Mesenchymal stem cell (in vitro differentiated cells and primary cell): ENCODE results near the gene NLRP14.

Experiments
- DNase-seq: peaks from one replicate; pipeline ENCODE4 v3.0.0-alpha.2; 2013
- H2AFZ ChIP-seq: one replicate; pipeline ENCODE4 v1.6.1; 2013; ENCODE audit warnings: low read depth, mild to moderate bottlenecking, control low read depth, inconsistent platforms, low read length, moderate library complexity
- H2AK5ac ChIP-seq: 2 replicates; pipeline ENCODE4 v1.6.1; 2013; ENCODE audit warnings: low read length, moderate library complexity, mild to moderate bottlenecking, inconsistent platforms; ENCODE audit not compliant: severe bottlenecking
- H2BK120ac ChIP-seq: one replicate; pipeline ENCODE4 v1.6.1; 2013; ENCODE audit warnings: low read depth, mild to moderate bottlenecking, inconsistent platforms, low read length, moderate library complexity
- H2BK12ac ChIP-seq, 2 experiments: one replicate each; pipeline ENCODE4 v1.6.1; 2013; ENCODE audit warnings: inconsistent platforms in 2 of 2, low read length in 2 of 2, mild to moderate bottlenecking in 2 of 2, moderate library complexity in 2 of 2, control low read depth in 1 of 2
- H2BK15ac ChIP-seq: one replicate; pipeline ENCODE4 v1.6.1; 2013; ENCODE audit warnings: mild to moderate bottlenecking, low read depth, inconsistent platforms; ENCODE audit not compliant: poor library complexity, severe bottlenecking
- H2BK5ac ChIP-seq: 2 replicates; pipeline ENCODE4 v1.6.1; 2013; ENCODE audit warnings: low read depth, mild to moderate bottlenecking, low read length, control low read depth, inconsistent platforms; ENCODE audit not compliant: poor library complexity, severe bottlenecking
- H3K14ac ChIP-seq, 2 experiments: one replicate each; pipeline ENCODE4 v1.6.1; 2013; ENCODE audit warnings: inconsistent platforms in 2 of 2, low read length in 2 of 2, control low read depth in 1 of 2, mild to moderate bottlenecking in 1 of 2, moderate library complexity in 1 of 2
- H3K18ac ChIP-seq, 2 experiments: one replicate each; pipeline ENCODE4 v1.6.1; 2013; ENCODE audit warnings: inconsistent platforms in 2 of 2, low read length in 2 of 2, control low read depth in 1 of 2, low read depth in 1 of 2, mild to moderate bottlenecking in 1 of 2
- H3K23ac ChIP-seq, 2 experiments: one replicate each; pipeline ENCODE4 v1.6.1; 2013; ENCODE audit warnings: inconsistent platforms in 2 of 2, low read length in 2 of 2, mild to moderate bottlenecking in 2 of 2, moderate library complexity in 2 of 2, control low read depth in 1 of 2
- H3K27ac ChIP-seq: 2 replicates; pipeline ENCODE4 v1.5.1; 2013; ENCODE audit warnings: mild to moderate bottlenecking, moderate library complexity, low read length, control low read depth, inconsistent platforms; ENCODE audit not compliant: poor library complexity, severe bottlenecking
- H3K27me3 ChIP-seq, 2 experiments: 2 replicates each; pipeline versions ENCODE4 v1.6.1 to v1.7.0; 2013; ENCODE audit warnings: low read length in 2 of 2, mild to moderate bottlenecking in 2 of 2, moderate library complexity in 2 of 2, control low read depth in 1 of 2, inconsistent platforms in 1 of 2; ENCODE audit not compliant: control insufficient read depth in 1 of 2, insufficient read depth in 1 of 2
- H3K36me3 ChIP-seq, 2 experiments: 2 replicates each; pipeline versions ENCODE4 v1.6.1 to v1.7.0; 2013; ENCODE audit warnings: low read length in 2 of 2, control low read depth in 1 of 2, inconsistent platforms in 1 of 2, low read depth in 1 of 2, mild to moderate bottlenecking in 1 of 2; ENCODE audit not compliant: insufficient read depth in 2 of 2, control insufficient read depth in 1 of 2
- H3K4ac ChIP-seq, 2 experiments: one replicate each; pipeline ENCODE4 v1.6.1; 2013; ENCODE audit warnings: inconsistent platforms in 2 of 2, low read length in 2 of 2, mild to moderate bottlenecking in 2 of 2, moderate library complexity in 2 of 2, control low read depth in 1 of 2, low read depth in 1 of 2
- H3K4me1 ChIP-seq: 2 replicates; pipeline ENCODE4 v1.6.1; 2013; ENCODE audit warnings: low read depth, low read length, control low read depth; ENCODE audit not compliant: control insufficient read depth, insufficient read depth
- H3K4me2 ChIP-seq: 2 replicates; pipeline ENCODE4 v1.6.1; 2013; ENCODE audit warnings: low read length, mild to moderate bottlenecking, inconsistent platforms; ENCODE audit not compliant: poor library complexity, severe bottlenecking
- H3K4me3 ChIP-seq, 2 experiments: 2 replicates each; pipeline versions ENCODE4 v1.5.1 to v1.7.0; 2013; ENCODE audit warnings: low read length in 2 of 2, mild to moderate bottlenecking in 2 of 2, control low read depth in 1 of 2, low read depth in 1 of 2; ENCODE audit not compliant: insufficient read depth in 1 of 2
- H3K79me1 ChIP-seq: replicated peaks from 2 replicates; pipeline ENCODE4 v1.6.1; 2013; ENCODE audit warnings: mild to moderate bottlenecking, control low read depth, low read length, inconsistent platforms; ENCODE audit not compliant: poor library complexity, severe bottlenecking
- H3K9ac ChIP-seq: 2 replicates; pipeline ENCODE4 v1.7.0; 2013; ENCODE audit warnings: mild to moderate bottlenecking, low read length, moderate library complexity
- H3K9me3 ChIP-seq: 2 replicates; pipeline ENCODE4 v1.7.0; 2013; ENCODE audit warnings: mild to moderate bottlenecking, low read length; ENCODE audit not compliant: control insufficient read depth
- H4K8ac ChIP-seq: one replicate; pipeline ENCODE4 v1.6.1; 2013; ENCODE audit warnings: inconsistent platforms, mild to moderate bottlenecking, low read length, moderate library complexity
- H4K91ac ChIP-seq: one replicate; pipeline ENCODE4 v1.6.1; 2013; ENCODE audit warnings: mild to moderate bottlenecking, low read length, inconsistent platforms
- WGBS: methylation state at CpG from one replicate; pipeline ENCODE4 v1.1.7; 2013; ENCODE audit warnings: mixed read lengths; 5-methylcytosine and 5-hydroxymethylcytosine counted together

The NLRP14 gene

GRCh38 chr11:7004482-7004881 lies 15.8 kb upstream of the NLRP14 start:
- no peak overlapping the region for H3K4me2 ChIP-seq
- no peak overlapping the region for H3K4me3 ChIP-seq
- H3K27me3 ChIP-seq = no peaks in the 10 kb centered on the region
- H2AFZ ChIP-seq = peak overlapping the region; percentile 18
- WGBS = 38% methylated on average over 3 of the region's 3 CpGs
- H2BK12ac ChIP-seq = no peak overlapping the region
- no peak overlapping the region for H3K27ac ChIP-seq
- no peak overlapping the region for H3K18ac ChIP-seq
- no peaks in the 10 kb centered on the region for H3K79me1 ChIP-seq
- peak overlapping the region; percentile 5 for H3K9ac ChIP-seq
- no peak overlapping the region for H2BK5ac ChIP-seq
- peak; percentile 64 for DNase-seq
- no peak overlapping the region for H3K4ac ChIP-seq
- no peak overlapping the region for H2BK15ac ChIP-seq
- no peak overlapping the region for H2BK120ac ChIP-seq
- H4K91ac ChIP-seq = no peak overlapping the region
- no peak overlapping the region for H3K14ac ChIP-seq
- H3K36me3 ChIP-seq = peaks cover 0 to 11% of the 10 kb centered on the region in 2 experiments
- no peak overlapping the region for H4K8ac ChIP-seq
- no peak overlapping the region for H2AK5ac ChIP-seq
- no peak overlapping the region for H3K23ac ChIP-seq
- no peaks in the 10 kb centered on the region for H3K9me3 ChIP-seq
- H3K4me1 ChIP-seq = no peaks in the 10 kb centered on the region

- Histone ChIP-seq H3K4ac (no peak overlapping the region), H3K36me3 (no peaks in the 10 kb centered on the region), H3K18ac (no peak overlapping the region), H2BK12ac (no peak overlapping the region), H3K4me3 (no peak overlapping the region), H3K14ac (no peak overlapping the region), H4K8ac (no peak overlapping the region), H2AFZ (no peak overlapping the region), H3K9me3 (no peaks in the 10 kb centered on the region), H3K4me1 (no peaks in the 10 kb centered on the region), H2BK15ac (no peak overlapping the region), H3K27ac (no peak overlapping the region), H3K27me3 (no peaks in the 10 kb centered on the region), H3K23ac (no peak overlapping the region), H3K9ac (no peak overlapping the region), H4K91ac (no peak overlapping the region), H2BK5ac (no peak overlapping the region), H3K79me1 (peaks cover 2% of the 10 kb centered on the region), H2BK120ac (no peak overlapping the region), H2AK5ac (no peak overlapping the region), H3K4me2 (no peak overlapping the region)
- 80% methylated on average over 1 of the region's 1 CpG for WGBS
- DNase-seq = no peak
Measured at GRCh38 chr11:7014118-7014517, 6.2 kb upstream of the NLRP14 start.

GRCh38 chr11:7016011-7016410 lies 4.3 kb upstream of the NLRP14 start:
- H3K14ac ChIP-seq = no peak overlapping the region
- no peak for DNase-seq
- H3K9me3 ChIP-seq = no peaks in the 10 kb centered on the region
- no CpG with 5 or more reads among the region's 1 CpG for WGBS
- H2BK15ac ChIP-seq = no peak overlapping the region
- no peak overlapping the region for H3K4me3 ChIP-seq
- H3K27me3 ChIP-seq = no peaks in the 10 kb centered on the region
- H3K36me3 ChIP-seq = no peaks in the 10 kb centered on the region
- H3K18ac ChIP-seq = no peak overlapping the region
- peaks cover 2% of the 10 kb centered on the region for H3K79me1 ChIP-seq
- H2BK5ac ChIP-seq = no peak overlapping the region
- no peak overlapping the region for H4K91ac ChIP-seq
- no peak overlapping the region for H3K27ac ChIP-seq
- peaks cover 7% of the 10 kb centered on the region for H3K4me1 ChIP-seq
- no peak overlapping the region for H3K4ac ChIP-seq
- H3K4me2 ChIP-seq = no peak overlapping the region
- no peak overlapping the region for H2AFZ ChIP-seq
- no peak overlapping the region for H2AK5ac ChIP-seq
- H3K23ac ChIP-seq = no peak overlapping the region
- H4K8ac ChIP-seq = no peak overlapping the region
- H2BK12ac ChIP-seq = no peak overlapping the region
- no peak overlapping the region for H2BK120ac ChIP-seq
- H3K9ac ChIP-seq = no peak overlapping the region

GRCh38 chr11:7019500-7020182 lies 638 bp upstream of the NLRP14 start:
- Histone ChIP-seq H3K23ac (no peak overlapping the region), H3K4ac (peak overlapping the region; percentile 28 to 65), H3K4me1 (peaks cover 7% of the 10 kb centered on the region), H3K27me3 (no peaks in the 10 kb centered on the region), H3K9me3 (no peaks in the 10 kb centered on the region), H2BK12ac (no peak overlapping the region), H2AK5ac (no peak overlapping the region), H3K9ac (peak overlapping the region; percentile 98), H3K79me1 (peaks cover 2% of the 10 kb centered on the region), H2BK15ac (no peak overlapping the region), H4K8ac (peak overlapping the region; percentile 94), H2BK120ac (no peak overlapping the region), H3K14ac (peak overlapping the region in 1 of 2 experiments; percentile 96), H3K4me2 (peak overlapping the region; percentile 95), H3K4me3 (peak overlapping the region; percentile 70 to 98), H2BK5ac (no peak overlapping the region), H3K36me3 (no peaks in the 10 kb centered on the region), H3K27ac (no peak overlapping the region), H2AFZ (peak overlapping the region; percentile 95), H3K18ac (peak overlapping the region; percentile 58 to 61), H4K91ac (no peak overlapping the region)
- WGBS = 2% methylated on average over 20 of the region's 26 CpGs
- DNase-seq = no peak
